ENCODE results near the gene HOXA11.

- TF ChIP-seq CTCF (IDR thresholded peaks at IDR 0.05; ENCODE audit: low read depth, low read length, missing input control) (no peak), REST (IDR thresholded peaks at IDR 0.05) (no peak), RXRA (IDR thresholded peaks at IDR 0.05) (no peak), ATF3 (IDR thresholded peaks at IDR 0.05) (no peak), SP1 (IDR thresholded peaks at IDR 0.05) (no peak), TAF1 (conservative IDR thresholded peaks at IDR 0.05) (no peak), RAD21 (IDR thresholded peaks at IDR 0.05) (no peak), NR2F2 (IDR thresholded peaks at IDR 0.05) (no peak), EGR1 (IDR thresholded peaks at IDR 0.05; ENCODE audit: low read depth in 2 of 2) (no peak)
Observed at GRCh38 chr7:27211084-27211446, 26.0 kb upstream of the HOXA11 start.
